SU-DHL-6 (cell line): Measurements from ENCODE around the gene P2RX3.

Source experiments
- H2AFZ ChIP-seq: fragments of 200-600 bp; sonication (generic); 2 replicates; pipeline ENCODE4 v1.6.1; 2014; ENCODE audit warnings: low read depth, mild to moderate bottlenecking, moderate library complexity, mixed read lengths, antibody characterized with exemption, low read length; ENCODE audit not compliant: severe bottlenecking
- H3F3A ChIP-seq: fragments of 200-600 bp; shearing (Covaris generic); 2 replicates; pipeline ENCODE4 v1.6.0; 2016; ENCODE audit warnings: antibody characterized with exemption, mild to moderate bottlenecking; ENCODE audit not compliant: insufficient read depth
- H3K27ac ChIP-seq: fragments of 200-600 bp; sonication (generic); 2 replicates; pipeline ENCODE4 v1.5.1; 2016; ENCODE audit warnings: low read depth, mild to moderate bottlenecking, low read length, moderate library complexity, mixed read lengths
- H3K27me3 ChIP-seq: fragments of 200-600 bp; sonication (generic), shearing (Covaris generic); 2 replicates; pipeline ENCODE4 v1.6.0; 2014; ENCODE audit warnings: mild to moderate bottlenecking, low read length
- H3K36me3 ChIP-seq: fragments of 200-600 bp; sonication (generic); 2 replicates; pipeline ENCODE4 v1.6.1; 2014; ENCODE audit warnings: mild to moderate bottlenecking, low read length, mixed read lengths
- H3K4me2 ChIP-seq: fragments of 300-600, 200-600 bp; shearing (Covaris generic), sonication (generic); 2 replicates; pipeline ENCODE4 v1.6.0; 2014; ENCODE audit warnings: low read length, low read depth, mild to moderate bottlenecking; ENCODE audit not compliant: poor library complexity, severe bottlenecking
- H3K4me3 ChIP-seq: fragments of 200-600 bp; sonication (generic); 2 replicates; pipeline ENCODE4 v1.5.1; 2014; ENCODE audit warnings: antibody characterized with exemption, low read length, mild to moderate bottlenecking, mixed read lengths; ENCODE audit not compliant: insufficient read depth, poor library complexity, severe bottlenecking
- H3K79me2 ChIP-seq: fragments of 200-600 bp; sonication (generic); 2 replicates; pipeline ENCODE4 v1.6.1; 2014; ENCODE audit warnings: mild to moderate bottlenecking, low read length, moderate library complexity; ENCODE audit not compliant: insufficient read depth
- H3K9ac ChIP-seq: fragments of 200-600 bp; sonication (generic); 2 replicates; pipeline ENCODE4 v1.7.0; 2014; ENCODE audit warnings: mild to moderate bottlenecking, low read length
- H3K9me2 ChIP-seq: fragments of 200-600 bp; sonication (generic); replicated peaks from 2 replicates; pipeline ENCODE4 v1.6.1; 2014; ENCODE audit warnings: low read length; ENCODE audit not compliant: insufficient read depth
- H3K9me3 ChIP-seq: fragments of 200-600 bp; sonication (generic); 2 replicates; pipeline ENCODE4 v1.6.1; 2014; ENCODE audit warnings: low read length, mixed read lengths; ENCODE audit not compliant: insufficient read depth
- H4K20me1 ChIP-seq: fragments of 200-600 bp; sonication (generic); 2 replicates; pipeline ENCODE4 v1.6.1; 2014; ENCODE audit warnings: low read depth, mild to moderate bottlenecking, antibody characterized with exemption, low read length, moderate library complexity, mixed read lengths
- CTCF ChIP-seq: fragments of 200-600 bp; sonication (generic); IDR thresholded peaks from one replicate; pipeline ENCODE4 v1.5.1; 2017; ENCODE audit warnings: antibody characterized with exemption, mild to moderate bottlenecking, low read length, moderate library complexity; ENCODE audit not compliant: insufficient read depth, poor library complexity, severe bottlenecking
- EZH2phosphoT487 ChIP-seq: fragments of 200-600 bp; sonication (generic), shearing (Covaris generic); conservative IDR thresholded peaks from 2 replicates; pipeline ENCODE4 v1.6.1; 2018; ENCODE audit warnings: mild to moderate bottlenecking, antibody characterized with exemption, low read length, moderate library complexity, mixed read lengths

P2RX3 gene

GRCh38 chr11:57363131-57364080 lies 25.3 kb downstream of the P2RX3 start:
- H3F3A ChIP-seq: no peaks in the 10 kb centered on the region
- H3K9ac ChIP-seq: no peak overlapping the region
- no peaks in the 10 kb centered on the region for H3K9me3 ChIP-seq
- no peak overlapping the region for H3K27ac ChIP-seq
- H3K4me2 ChIP-seq: no peak overlapping the region
- H3K79me2 ChIP-seq: no peaks in the 10 kb centered on the region
- no peaks in the 10 kb centered on the region for H4K20me1 ChIP-seq
- H3K9me2 ChIP-seq: no peaks in the 10 kb centered on the region
- TF ChIP-seq CTCF (no peak), EZH2phosphoT487 (no peak)
- H3K27me3 ChIP-seq: no peaks in the 10 kb centered on the region
- H3K4me3 ChIP-seq: no peak overlapping the region
- no peak overlapping the region for H2AFZ ChIP-seq
- no peaks in the 10 kb centered on the region for H3K36me3 ChIP-seq

GRCh38 chr11:57364851-57365660 lies 26.9 kb downstream of the P2RX3 start:
- Histone ChIP-seq H4K20me1 (no peaks in the 10 kb centered on the region), H3F3A (no peaks in the 10 kb centered on the region), H3K27ac (no peak overlapping the region), H3K4me3 (no peak overlapping the region), H3K9me3 (no peaks in the 10 kb centered on the region), H2AFZ (no peak overlapping the region), H3K9ac (no peak overlapping the region), H3K9me2 (no peaks in the 10 kb centered on the region), H3K4me2 (no peak overlapping the region), H3K27me3 (no peaks in the 10 kb centered on the region), H3K36me3 (no peaks in the 10 kb centered on the region), H3K79me2 (no peaks in the 10 kb centered on the region)
- TF ChIP-seq EZH2phosphoT487: no peak
- no peak for TF ChIP-seq CTCF

GRCh38 chr11:57368106-57368844 lies 30.1 kb downstream of the P2RX3 start:
- Histone ChIP-seq H2AFZ (no peak overlapping the region), H3K27ac (no peak overlapping the region), H3K36me3 (no peaks in the 10 kb centered on the region), H3K9me3 (no peaks in the 10 kb centered on the region), H3K4me2 (no peak overlapping the region), H3K9me2 (no peaks in the 10 kb centered on the region), H3K79me2 (no peaks in the 10 kb centered on the region), H4K20me1 (no peaks in the 10 kb centered on the region), H3K9ac (no peak overlapping the region), H3K27me3 (no peaks in the 10 kb centered on the region), H3F3A (no peaks in the 10 kb centered on the region), H3K4me3 (no peak overlapping the region)
- no peak for TF ChIP-seq EZH2phosphoT487
- TF ChIP-seq CTCF: no peak
